Liver (tissue), 9 donors: ENCODE results near the gene MIEN1. TPM values are rescaled to one million over a fixed set of nuclear protein-coding genes. Genes with fewer than 3 reads are reported as not detected.
A peak's percentile ranks its signal among the peaks of the same experiment; 100 is the strongest.

Experiments used
- DNase-seq: peaks from one replicate; pipeline ENCODE4 v3.0.0-alpha.2; 2017; ENCODE audit warnings: low spot score
- H3K27ac ChIP-seq, 2 donors: one replicate each; pipeline ENCODE4 v1.7.0; 2013; ENCODE audit warnings: inconsistent platforms in 2 of 2, low read length in 2 of 2, control low read depth in 1 of 2, low read depth in 1 of 2, mild to moderate bottlenecking in 1 of 2
- H3K27me3 ChIP-seq, 4 donors: one replicate each; pipeline versions ENCODE4 v1.6.1 to v1.7.0; 2013; ENCODE audit warnings: low read length in 3 of 4, inconsistent platforms in 1 of 4, mild to moderate bottlenecking in 1 of 4, moderate library complexity in 1 of 4; ENCODE audit not compliant: control insufficient read depth in 4 of 4, insufficient read depth in 4 of 4
- H3K36me3 ChIP-seq, 4 donors: one replicate each; pipeline versions ENCODE4 v1.6.1 to v1.7.0; 2013; ENCODE audit warnings: low read length in 3 of 4, mild to moderate bottlenecking in 3 of 4, low read depth in 1 of 4, moderate library complexity in 1 of 4; ENCODE audit not compliant: control insufficient read depth in 4 of 4, insufficient read depth in 3 of 4
- H3K4me1 ChIP-seq, 4 donors: one replicate each; pipeline versions ENCODE4 v1.6.1 to v1.7.0; 2013; ENCODE audit warnings: low read length in 3 of 4, mild to moderate bottlenecking in 3 of 4, moderate library complexity in 1 of 4; ENCODE audit not compliant: control insufficient read depth in 4 of 4, insufficient read depth in 4 of 4
- H3K4me3 ChIP-seq, 3 donors: one replicate each; pipeline versions ENCODE4 v1.6.1 to v1.7.0; 2013; ENCODE audit warnings: low read length in 3 of 3, control low read depth in 1 of 3, low read depth in 1 of 3, mild to moderate bottlenecking in 1 of 3
- H3K9ac ChIP-seq, 2 donors: one replicate each; pipeline ENCODE4 v1.7.0; 2013; ENCODE audit warnings: low read length in 2 of 2, mild to moderate bottlenecking in 2 of 2, moderate library complexity in 2 of 2, control low read depth in 1 of 2, low read depth in 1 of 2
- H3K9me3 ChIP-seq, 4 donors: one replicate each; pipeline versions ENCODE4 v1.6.1 to v1.7.0; 2013; ENCODE audit warnings: low read length in 3 of 4; ENCODE audit not compliant: control insufficient read depth in 4 of 4
- EGR1 ChIP-seq, 2 donors: IDR thresholded peaks; 2 replicates each; pipeline ENCODE4 v1.6.1; 2016 to 2018; ENCODE audit warnings: antibody characterized with exemption in 2 of 2, low read depth in 2 of 2
- FOXA1 ChIP-seq: IDR thresholded peaks from 2 replicates; pipeline ENCODE4 v1.6.1; 2016; ENCODE audit warnings: antibody characterized with exemption
- FOXA2 ChIP-seq: IDR thresholded peaks from 2 replicates; pipeline ENCODE4 v1.6.1; 2016; ENCODE audit warnings: antibody characterized with exemption
- GABPA ChIP-seq, 2 donors: IDR thresholded peaks in 1 of 2; conservative IDR thresholded peaks in 1 of 2; 2 replicates each; pipeline ENCODE4 v1.6.1; 2016; ENCODE audit warnings: antibody characterized with exemption in 2 of 2, mild to moderate bottlenecking in 1 of 2, moderate library complexity in 1 of 2
- HNF4A ChIP-seq, 2 donors: conservative IDR thresholded peaks; 2 replicates each; pipeline ENCODE4 v1.6.1; 2016; ENCODE audit warnings: antibody characterized with exemption in 2 of 2, mild to moderate bottlenecking in 2 of 2
- HNF4G ChIP-seq: IDR thresholded peaks from 2 replicates; pipeline ENCODE4 v1.6.1; 2016; ENCODE audit warnings: antibody characterized with exemption
- JUND ChIP-seq, 2 donors: IDR thresholded peaks; 2 replicates each; pipeline ENCODE4 v1.6.1; 2016; ENCODE audit warnings: antibody characterized with exemption in 2 of 2
- NR2F2 ChIP-seq: IDR thresholded peaks from 2 replicates; pipeline ENCODE4 v1.6.1; 2016; ENCODE audit warnings: antibody characterized with exemption
- RAD21 ChIP-seq, 2 donors: IDR thresholded peaks; 2 replicates each; pipeline ENCODE4 v1.6.1; 2016; ENCODE audit warnings: antibody characterized with exemption in 2 of 2, mild to moderate bottlenecking in 2 of 2
- RXRA ChIP-seq, 2 donors: IDR thresholded peaks; 2 replicates each; pipeline ENCODE4 v1.6.1; 2017 to 2018; ENCODE audit warnings: antibody characterized with exemption in 2 of 2, mild to moderate bottlenecking in 1 of 2
- SP1 ChIP-seq: IDR thresholded peaks from 2 replicates; pipeline ENCODE4 v1.6.1; 2018; ENCODE audit warnings: antibody characterized with exemption, mild to moderate bottlenecking
- TAF1 ChIP-seq: conservative IDR thresholded peaks from 2 replicates; pipeline ENCODE4 v1.6.1; 2016; ENCODE audit warnings: antibody characterized with exemption, mild to moderate bottlenecking
- YY1 ChIP-seq: IDR thresholded peaks from 2 replicates; pipeline ENCODE4 v1.6.1; 2016; ENCODE audit warnings: antibody characterized with exemption, mild to moderate bottlenecking
- WGBS: extraction: QIAGEN DNeasy Blood & Tissue Kit; methylation state at CpG from one replicate; pipeline ENCODE4 v1.1.7; 2013; 5-methylcytosine and 5-hydroxymethylcytosine counted together
- polyA plus RNA-seq, 2 donors: library from polyadenylated mRNA; stranded (reverse) in 1 of 2; unstranded in 1 of 2; fragments of 200-250 nt in 1 of 2; fragments of >200 nt in 1 of 2; fragmentation: Nextera tagmentation in 1 of 2; extraction: Ambion mirVana in 1 of 2; gene quantifications; one replicate each; pipeline versions ENCODE4 v1.2.1 to v1.2.3, GENCODE V29; 2013 to 2015
- total RNA-seq, 2 donors: library from RNA; depleted of rRNA; stranded (reverse); fragments of >200 nt; gene quantifications; one replicate each; pipeline ENCODE4 v1.2.3, GENCODE V29; 2014
- TF ChIP-seq, protein P1 (sequence below): IDR thresholded peaks from 2 replicates; pipeline ENCODE4 v1.6.1; 2016; ENCODE audit warnings: antibody characterized with exemption, mild to moderate bottlenecking
- TF ChIP-seq, protein P2 (sequence below): fragments of 150-350 bp; IDR thresholded peaks from 2 replicates; pipeline ENCODE4 v1.5.1; 2017; ENCODE audit warnings: improper control_type of control experiment, low read depth, low read length; ENCODE audit not compliant: missing input control
- TF ChIP-seq, protein P3 (sequence below): IDR thresholded peaks from 2 replicates; pipeline ENCODE4 v1.6.1; 2016; ENCODE audit warnings: antibody characterized with exemption
- TF ChIP-seq, protein P4 (sequence below): IDR thresholded peaks from 2 replicates; pipeline ENCODE4 v1.6.1; 2016; ENCODE audit warnings: antibody characterized with exemption
- TF ChIP-seq, protein P5 (sequence below): IDR thresholded peaks from 2 replicates; pipeline ENCODE4 v1.6.1; 2016; ENCODE audit warnings: antibody characterized with exemption
- donor health status: healthy.
- donor health status: healthy.
- donor health status: healthy.
- donor health status: healthy.
- donor health status: healthy.

MIEN1 gene
- total and polyA plus RNA-seq, 4 donors: 11.1 to 99.0 (median 29.0) TPM

DNA sequence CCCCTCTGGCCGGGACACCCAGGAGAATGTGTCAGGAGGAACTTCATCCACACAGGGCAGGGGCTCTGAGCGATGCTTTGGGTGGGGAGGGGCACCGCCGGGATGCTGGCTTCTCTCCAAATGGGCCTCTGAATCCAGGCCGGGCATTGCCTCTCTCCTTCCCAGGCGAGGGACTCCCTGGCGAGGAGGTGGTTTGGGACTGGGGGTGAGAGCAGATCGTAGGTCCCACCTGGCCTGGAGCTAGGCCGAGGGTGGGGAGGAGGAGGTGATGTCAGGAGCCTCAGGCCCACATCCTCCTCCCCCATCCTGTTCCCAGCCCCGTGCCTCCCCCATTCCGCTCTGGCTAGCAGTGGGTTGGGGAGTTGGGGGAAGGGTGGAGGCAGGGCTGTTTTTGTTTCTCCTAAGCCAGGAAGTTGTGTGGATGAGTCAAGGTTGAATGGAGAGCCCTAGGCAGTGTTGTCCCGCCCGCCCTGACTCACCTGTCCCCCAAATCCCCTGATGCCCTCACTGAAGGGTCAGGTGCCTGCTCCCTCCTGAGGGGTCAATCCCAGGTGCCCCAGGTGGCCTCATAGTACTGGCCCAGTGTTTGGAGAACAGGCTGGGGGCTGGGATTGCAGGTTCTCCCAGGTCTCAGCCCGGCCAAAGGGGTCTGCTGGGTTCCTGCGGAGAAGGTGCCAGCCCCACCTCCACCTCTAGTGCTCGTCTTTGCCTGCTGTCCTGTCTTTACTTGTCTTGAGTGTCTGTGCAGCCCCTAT lies 10.2 kb upstream of the MIEN1 start:
- no peaks in the 10 kb centered on the region for H3K9me3 ChIP-seq
- no peak for DNase-seq
- no peak overlapping the region for H3K9ac ChIP-seq
- peaks cover 0 to 27% (median 17%) of the 10 kb centered on the region in 4 donors for H3K4me1 ChIP-seq
- WGBS: 48% methylated on average over 16 of the region's 16 CpGs
- H3K27me3 ChIP-seq: no peaks in the 10 kb centered on the region
- peaks cover 0 to 19% (median 12%) of the 10 kb centered on the region in 4 donors for H3K36me3 ChIP-seq
- H3K27ac ChIP-seq: peak overlapping the region; percentile 31 to 80
- TF ChIP-seq FOXA1: no peak
- no peak for TF ChIP-seq FOXA2
- TF ChIP-seq EGR1 (IDR thresholded peaks at IDR 0.05; ENCODE audit: low read depth in 2 of 2): no peak
- TF ChIP-seq, protein P1, sequence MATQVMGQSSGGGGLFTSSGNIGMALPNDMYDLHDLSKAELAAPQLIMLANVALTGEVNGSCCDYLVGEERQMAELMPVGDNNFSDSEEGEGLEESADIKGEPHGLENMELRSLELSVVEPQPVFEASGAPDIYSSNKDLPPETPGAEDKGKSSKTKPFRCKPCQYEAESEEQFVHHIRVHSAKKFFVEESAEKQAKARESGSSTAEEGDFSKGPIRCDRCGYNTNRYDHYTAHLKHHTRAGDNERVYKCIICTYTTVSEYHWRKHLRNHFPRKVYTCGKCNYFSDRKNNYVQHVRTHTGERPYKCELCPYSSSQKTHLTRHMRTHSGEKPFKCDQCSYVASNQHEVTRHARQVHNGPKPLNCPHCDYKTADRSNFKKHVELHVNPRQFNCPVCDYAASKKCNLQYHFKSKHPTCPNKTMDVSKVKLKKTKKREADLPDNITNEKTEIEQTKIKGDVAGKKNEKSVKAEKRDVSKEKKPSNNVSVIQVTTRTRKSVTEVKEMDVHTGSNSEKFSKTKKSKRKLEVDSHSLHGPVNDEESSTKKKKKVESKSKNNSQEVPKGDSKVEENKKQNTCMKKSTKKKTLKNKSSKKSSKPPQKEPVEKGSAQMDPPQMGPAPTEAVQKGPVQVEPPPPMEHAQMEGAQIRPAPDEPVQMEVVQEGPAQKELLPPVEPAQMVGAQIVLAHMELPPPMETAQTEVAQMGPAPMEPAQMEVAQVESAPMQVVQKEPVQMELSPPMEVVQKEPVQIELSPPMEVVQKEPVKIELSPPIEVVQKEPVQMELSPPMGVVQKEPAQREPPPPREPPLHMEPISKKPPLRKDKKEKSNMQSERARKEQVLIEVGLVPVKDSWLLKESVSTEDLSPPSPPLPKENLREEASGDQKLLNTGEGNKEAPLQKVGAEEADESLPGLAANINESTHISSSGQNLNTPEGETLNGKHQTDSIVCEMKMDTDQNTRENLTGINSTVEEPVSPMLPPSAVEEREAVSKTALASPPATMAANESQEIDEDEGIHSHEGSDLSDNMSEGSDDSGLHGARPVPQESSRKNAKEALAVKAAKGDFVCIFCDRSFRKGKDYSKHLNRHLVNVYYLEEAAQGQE: no peak
- peak overlapping the region in 1 of 3 donors; percentile 37 for H3K4me3 ChIP-seq

DNA sequence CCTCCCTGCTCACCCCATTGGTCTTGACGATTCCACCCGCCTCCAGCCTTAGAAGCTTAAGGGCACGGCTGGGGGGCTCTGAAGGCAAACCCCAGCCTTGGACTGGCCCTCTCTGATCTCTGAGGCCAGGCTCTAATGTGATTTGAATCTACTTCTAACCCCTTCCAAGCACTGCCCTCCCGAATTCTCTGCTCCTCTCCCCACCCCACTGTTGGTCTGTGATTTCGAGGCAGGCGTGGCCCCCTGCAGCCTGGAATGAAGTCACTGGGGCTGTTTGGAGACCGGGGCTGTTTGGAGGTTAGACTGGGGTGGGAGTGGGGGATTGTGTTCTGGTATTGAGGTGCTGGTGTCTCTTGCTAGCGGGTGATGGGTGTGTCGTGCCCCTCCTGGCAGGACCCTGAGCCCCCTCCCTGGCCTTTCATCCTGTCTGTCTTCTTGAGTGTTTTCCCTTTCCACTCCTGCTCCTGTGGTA lies 9.6 kb upstream of the MIEN1 start:
- 23% methylated on average over 9 of the region's 9 CpGs for WGBS
- peak overlapping the region; percentile 80 to 98 for H3K27ac ChIP-seq
- DNase-seq: no peak
- peaks cover 0 to 27% (median 17%) of the 10 kb centered on the region in 4 donors for H3K4me1 ChIP-seq
- peak overlapping the region; percentile 61 to 64 (median 62) for H3K4me3 ChIP-seq
- no peaks in the 10 kb centered on the region for H3K27me3 ChIP-seq
- peaks cover 0 to 17% (median 7%) of the 10 kb centered on the region in 4 donors for H3K36me3 ChIP-seq
- TF ChIP-seq GABPA (IDR thresholded peaks at IDR 0.05 in 1 of 2, conservative IDR thresholded peaks at IDR 0.05 in 1 of 2): no peak
- TF ChIP-seq, protein P1: no peak
- no peak for TF ChIP-seq RAD21 (IDR thresholded peaks at IDR 0.05)
- no peak for TF ChIP-seq EGR1 (IDR thresholded peaks at IDR 0.05; ENCODE audit: low read depth in 2 of 2)
- TF ChIP-seq, protein P2, sequence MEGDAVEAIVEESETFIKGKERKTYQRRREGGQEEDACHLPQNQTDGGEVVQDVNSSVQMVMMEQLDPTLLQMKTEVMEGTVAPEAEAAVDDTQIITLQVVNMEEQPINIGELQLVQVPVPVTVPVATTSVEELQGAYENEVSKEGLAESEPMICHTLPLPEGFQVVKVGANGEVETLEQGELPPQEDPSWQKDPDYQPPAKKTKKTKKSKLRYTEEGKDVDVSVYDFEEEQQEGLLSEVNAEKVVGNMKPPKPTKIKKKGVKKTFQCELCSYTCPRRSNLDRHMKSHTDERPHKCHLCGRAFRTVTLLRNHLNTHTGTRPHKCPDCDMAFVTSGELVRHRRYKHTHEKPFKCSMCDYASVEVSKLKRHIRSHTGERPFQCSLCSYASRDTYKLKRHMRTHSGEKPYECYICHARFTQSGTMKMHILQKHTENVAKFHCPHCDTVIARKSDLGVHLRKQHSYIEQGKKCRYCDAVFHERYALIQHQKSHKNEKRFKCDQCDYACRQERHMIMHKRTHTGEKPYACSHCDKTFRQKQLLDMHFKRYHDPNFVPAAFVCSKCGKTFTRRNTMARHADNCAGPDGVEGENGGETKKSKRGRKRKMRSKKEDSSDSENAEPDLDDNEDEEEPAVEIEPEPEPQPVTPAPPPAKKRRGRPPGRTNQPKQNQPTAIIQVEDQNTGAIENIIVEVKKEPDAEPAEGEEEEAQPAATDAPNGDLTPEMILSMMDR: no peak
- no peak for TF ChIP-seq SP1
- no peak for TF ChIP-seq HNF4G
- TF ChIP-seq, protein P3, sequence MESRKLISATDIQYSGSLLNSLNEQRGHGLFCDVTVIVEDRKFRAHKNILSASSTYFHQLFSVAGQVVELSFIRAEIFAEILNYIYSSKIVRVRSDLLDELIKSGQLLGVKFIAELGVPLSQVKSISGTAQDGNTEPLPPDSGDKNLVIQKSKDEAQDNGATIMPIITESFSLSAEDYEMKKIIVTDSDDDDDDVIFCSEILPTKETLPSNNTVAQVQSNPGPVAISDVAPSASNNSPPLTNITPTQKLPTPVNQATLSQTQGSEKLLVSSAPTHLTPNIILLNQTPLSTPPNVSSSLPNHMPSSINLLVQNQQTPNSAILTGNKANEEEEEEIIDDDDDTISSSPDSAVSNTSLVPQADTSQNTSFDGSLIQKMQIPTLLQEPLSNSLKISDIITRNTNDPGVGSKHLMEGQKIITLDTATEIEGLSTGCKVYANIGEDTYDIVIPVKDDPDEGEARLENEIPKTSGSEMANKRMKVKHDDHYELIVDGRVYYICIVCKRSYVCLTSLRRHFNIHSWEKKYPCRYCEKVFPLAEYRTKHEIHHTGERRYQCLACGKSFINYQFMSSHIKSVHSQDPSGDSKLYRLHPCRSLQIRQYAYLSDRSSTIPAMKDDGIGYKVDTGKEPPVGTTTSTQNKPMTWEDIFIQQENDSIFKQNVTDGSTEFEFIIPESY: no peak
- TF ChIP-seq, protein P4, sequence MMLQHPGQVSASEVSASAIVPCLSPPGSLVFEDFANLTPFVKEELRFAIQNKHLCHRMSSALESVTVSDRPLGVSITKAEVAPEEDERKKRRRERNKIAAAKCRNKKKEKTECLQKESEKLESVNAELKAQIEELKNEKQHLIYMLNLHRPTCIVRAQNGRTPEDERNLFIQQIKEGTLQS: no peak
- TF ChIP-seq, protein P5, sequence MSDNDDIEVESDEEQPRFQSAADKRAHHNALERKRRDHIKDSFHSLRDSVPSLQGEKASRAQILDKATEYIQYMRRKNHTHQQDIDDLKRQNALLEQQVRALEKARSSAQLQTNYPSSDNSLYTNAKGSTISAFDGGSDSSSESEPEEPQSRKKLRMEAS: no peak
- no peak for TF ChIP-seq HNF4A (conservative IDR thresholded peaks at IDR 0.05)
- TF ChIP-seq NR2F2: no peak
- no peak for TF ChIP-seq TAF1
- TF ChIP-seq RXRA (IDR thresholded peaks at IDR 0.05): no peak
- no peak for TF ChIP-seq YY1
- no peak for TF ChIP-seq JUND (IDR thresholded peaks at IDR 0.05)
- no peak for TF ChIP-seq FOXA2
- TF ChIP-seq FOXA1: no peak
- H3K9ac ChIP-seq: peak overlapping the region; percentile 80 to 84
- no peaks in the 10 kb centered on the region for H3K9me3 ChIP-seq
